Measurements from ENCODE around the gene FOCAD.

GRCh38 chr9:21028466-21028865 is 344.4 kb downstream of the FOCAD start:
- TF ChIP-seq, protein P1, sequence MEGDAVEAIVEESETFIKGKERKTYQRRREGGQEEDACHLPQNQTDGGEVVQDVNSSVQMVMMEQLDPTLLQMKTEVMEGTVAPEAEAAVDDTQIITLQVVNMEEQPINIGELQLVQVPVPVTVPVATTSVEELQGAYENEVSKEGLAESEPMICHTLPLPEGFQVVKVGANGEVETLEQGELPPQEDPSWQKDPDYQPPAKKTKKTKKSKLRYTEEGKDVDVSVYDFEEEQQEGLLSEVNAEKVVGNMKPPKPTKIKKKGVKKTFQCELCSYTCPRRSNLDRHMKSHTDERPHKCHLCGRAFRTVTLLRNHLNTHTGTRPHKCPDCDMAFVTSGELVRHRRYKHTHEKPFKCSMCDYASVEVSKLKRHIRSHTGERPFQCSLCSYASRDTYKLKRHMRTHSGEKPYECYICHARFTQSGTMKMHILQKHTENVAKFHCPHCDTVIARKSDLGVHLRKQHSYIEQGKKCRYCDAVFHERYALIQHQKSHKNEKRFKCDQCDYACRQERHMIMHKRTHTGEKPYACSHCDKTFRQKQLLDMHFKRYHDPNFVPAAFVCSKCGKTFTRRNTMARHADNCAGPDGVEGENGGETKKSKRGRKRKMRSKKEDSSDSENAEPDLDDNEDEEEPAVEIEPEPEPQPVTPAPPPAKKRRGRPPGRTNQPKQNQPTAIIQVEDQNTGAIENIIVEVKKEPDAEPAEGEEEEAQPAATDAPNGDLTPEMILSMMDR (conservative IDR thresholded peaks at IDR 0.05 in 1 of 2, IDR thresholded peaks at IDR 0.05 in 1 of 2; ENCODE audit: extremely low read depth in 1 of 2, insufficient read depth in 1 of 2, low read depth in 1 of 2, low read length in 2 of 2), result no peak
- no peak for TF ChIP-seq EZH2 (IDR thresholded peaks at IDR 0.05; ENCODE audit: borderline replicate concordance, low read length)
